GM12878 (cell line): Measurements from ENCODE around the gene CTDNEP1. TPM values are rescaled to one million over a fixed set of nuclear protein-coding genes. Genes with fewer than 3 reads are reported as not detected.

Experiments used
- ATF2 ChIP-seq: IDR thresholded peaks from 2 replicates; pipeline ENCODE4 v1.6.1; 2012; ENCODE audit warnings: low read length, inconsistent platforms
- BCL11A ChIP-seq: IDR thresholded peaks from 2 replicates; pipeline ENCODE4 v1.6.1; 2011; ENCODE audit warnings: low read depth, low read length
- CBFB ChIP-seq: IDR thresholded peaks from 2 replicates; pipeline ENCODE4 v1.6.1; 2016; ENCODE audit warnings: antibody characterized with exemption, low read depth
- CHD1 ChIP-seq: IDR thresholded peaks from 2 replicates; pipeline ENCODE4 v1.6.1; 2012; ENCODE audit warnings: low read depth, low read length, improper control_type of control experiment
- DPF2 ChIP-seq: fragments of 450-650 bp; IDR thresholded peaks from 2 replicates; pipeline ENCODE4 v1.6.1; 2017; ENCODE audit warnings: mild to moderate bottlenecking
- HDAC6 ChIP-seq: fragments of 200-600 bp; sonication (generic); IDR thresholded peaks from one replicate; pipeline ENCODE4 v1.8.0; 2017; ENCODE audit warnings: antibody characterized with exemption; ENCODE audit not compliant: unreplicated experiment
- JUND ChIP-seq: IDR thresholded peaks from 2 replicates; pipeline ENCODE4 v1.6.1; 2012; ENCODE audit warnings: low read depth, mild to moderate bottlenecking, low read length, improper control_type of control experiment, moderate library complexity
- MEF2A ChIP-seq: IDR thresholded peaks from 2 replicates; pipeline ENCODE4 v1.6.1; 2011; ENCODE audit warnings: low read depth, mild to moderate bottlenecking, low read length, moderate library complexity; ENCODE audit not compliant: insufficient read depth
- MTA3 ChIP-seq: IDR thresholded peaks from 2 replicates; pipeline ENCODE4 v1.6.1; 2012; ENCODE audit warnings: low read length, inconsistent platforms, borderline replicate concordance
- PAX5 ChIP-seq: IDR thresholded peaks from 2 replicates; pipeline ENCODE4 v1.6.1; 2011; ENCODE audit warnings: low read depth, low read length, borderline replicate concordance
- POLR2AphosphoS5 ChIP-seq: IDR thresholded peaks from 2 replicates; pipeline ENCODE4 v1.6.1; 2011; ENCODE audit warnings: mild to moderate bottlenecking, low read length, inconsistent platforms
- RAD21 ChIP-seq: IDR thresholded peaks from 2 replicates; pipeline ENCODE4 v1.6.1; 2011; ENCODE audit warnings: mild to moderate bottlenecking, low read depth, low read length, moderate library complexity; ENCODE audit not compliant: insufficient read depth
- RELB ChIP-seq: fragments of 450-650 bp; IDR thresholded peaks from 2 replicates; pipeline ENCODE4 v1.6.1; 2017; ENCODE audit warnings: low read depth, mild to moderate bottlenecking, moderate library complexity
- SMAD5 ChIP-seq: IDR thresholded peaks from 2 replicates; pipeline ENCODE4 v1.6.1; 2016; ENCODE audit warnings: antibody characterized with exemption, low read depth
- SP1 ChIP-seq: IDR thresholded peaks from one replicate; pipeline ENCODE4 v1.6.1; 2011; ENCODE audit warnings: low read depth, low read length
- SREBF1 ChIP-seq: IDR thresholded peaks from 2 replicates; pipeline ENCODE4 v1.6.1; 2012; ENCODE audit warnings: mild to moderate bottlenecking, low read length
- TAF1 ChIP-seq: IDR thresholded peaks from 2 replicates; pipeline ENCODE4 v1.6.1; 2011; ENCODE audit warnings: mild to moderate bottlenecking, low read depth, low read length, borderline replicate concordance
- TCF12 ChIP-seq: IDR thresholded peaks from 2 replicates; pipeline ENCODE4 v1.6.1; 2011; ENCODE audit warnings: low read depth, mild to moderate bottlenecking, low read length
- TCF3 ChIP-seq: IDR thresholded peaks from 2 replicates; pipeline ENCODE4 v1.6.1; 2012; ENCODE audit warnings: low read depth, mild to moderate bottlenecking, low read length, borderline replicate concordance; ENCODE audit not compliant: insufficient read depth
- ZBTB11 ChIP-seq: fragments of 450-650 bp; formaldehyde crosslinking; IDR thresholded peaks from 2 replicates; pipeline ENCODE4 v1.5.0; 2022; ENCODE audit warnings: mild to moderate bottlenecking, missing genetic modification characterization
- ZBTB33 ChIP-seq: fragments of 450-650 bp; IDR thresholded peaks from 2 replicates; pipeline ENCODE4 v1.6.1; 2017; ENCODE audit warnings: mild to moderate bottlenecking
- ZNF384 ChIP-seq: IDR thresholded peaks from 2 replicates; pipeline ENCODE4 v1.6.1; 2012; ENCODE audit warnings: low read depth, mild to moderate bottlenecking, low read length, improper control_type of control experiment, borderline replicate concordance
- polyA plus RNA-seq, 11 experiments: library from polyadenylated mRNA; depleted of rRNA in 4 of 11; unstranded in 6 of 11; stranded (reverse) in 5 of 11; fragments of >200 nt; fragmentation: Nextera tagmentation in 4 of 11; fragmentation: Illumina TruSeq in 1 of 11; extraction: Ambion mirVana in 4 of 11; extraction: Trizol in 1 of 11; gene quantifications; 1 replicate in 1 of 11; 2 replicates in 10 of 11; pipeline versions ENCODE4 v1.2.1 to v1.2.3, GENCODE V29; 2011 to 2016; ENCODE audit warnings: inconsistent platforms in 2 of 11, missing spikeins in 2 of 11, low read depth in 1 of 11
- total RNA-seq, 4 experiments: library from RNA; depleted of rRNA in 3 of 4; stranded (reverse); fragments of >200 nt in 3 of 4; fragmentation: Illumina TruSeq in 1 of 4; extraction: Trizol in 1 of 4; gene quantifications; 2 replicates each; pipeline versions ENCODE4 v1.2.1 to v1.2.3, GENCODE V29; 2013 to 2021

CTDNEP1 gene
- total and polyA plus RNA-seq, 10 of the 15 experiments (the other 5 are each of a cell fraction or from before 2014, with no cell fraction given), result 23.7 to 176 (median 30.3) TPM

GRCh38 chr17:7251661-7252175 lies at the start of gene CTDNEP1 (continued):
- TF ChIP-seq TCF12 (peak; percentile 68; the same call in 1 of the 2 replicates), TAF1 (peak; percentile 85), HDAC6 (no peak), JUND (no peak), CBFB (0 out of 2 replicates have a peak, but pooled peaks have one; percentile 15), ZBTB33 (no peak), RELB (peak; percentile 99), ZBTB11 (CRISPR knock-in tag) (peak; percentile 20; the same call in 1 of the 2 replicates), SP1 (no peak), ZNF384 (no peak), SREBF1 (no peak), RAD21 (no peak), TCF3 (no peak), MEF2A (no peak), POLR2AphosphoS5 (peak; percentile 10; the same call in 1 of the 2 replicates), MTA3 (no peak), DPF2 (no peak), ATF2 (no peak), SMAD5 (peak; percentile 15; the same call in 1 of the 2 replicates), CHD1 (no peak), PAX5 (peak; percentile 33; the same call in 1 of the 2 replicates), BCL11A (no peak)
